Neuron (in vitro differentiated cells): ENCODE data around the gene PDGFA.

Experiments used
- H2AFZ ChIP-seq: one replicate; pipeline ENCODE4 v1.6.1; 2013; ENCODE audit warnings: low read depth, mild to moderate bottlenecking, inconsistent platforms, low read length, moderate library complexity
- H3K27me3 ChIP-seq: one replicate; pipeline ENCODE4 v1.6.1; 2013; ENCODE audit warnings: low read length; ENCODE audit not compliant: insufficient read depth
- H3K36me3 ChIP-seq: one replicate; pipeline ENCODE4 v1.6.1; 2013; ENCODE audit warnings: low read length; ENCODE audit not compliant: insufficient read depth
- H3K4me1 ChIP-seq: one replicate; pipeline ENCODE4 v1.6.1; 2013; ENCODE audit warnings: low read length; ENCODE audit not compliant: insufficient read depth
- H3K4me3 ChIP-seq: 2 replicates; pipeline ENCODE4 v1.5.1; 2013; ENCODE audit warnings: mild to moderate bottlenecking, low read length, moderate library complexity
- H3K9me3 ChIP-seq: one replicate; pipeline ENCODE4 v1.6.1; 2013; ENCODE audit warnings: low read length

Gene PDGFA

DNA sequence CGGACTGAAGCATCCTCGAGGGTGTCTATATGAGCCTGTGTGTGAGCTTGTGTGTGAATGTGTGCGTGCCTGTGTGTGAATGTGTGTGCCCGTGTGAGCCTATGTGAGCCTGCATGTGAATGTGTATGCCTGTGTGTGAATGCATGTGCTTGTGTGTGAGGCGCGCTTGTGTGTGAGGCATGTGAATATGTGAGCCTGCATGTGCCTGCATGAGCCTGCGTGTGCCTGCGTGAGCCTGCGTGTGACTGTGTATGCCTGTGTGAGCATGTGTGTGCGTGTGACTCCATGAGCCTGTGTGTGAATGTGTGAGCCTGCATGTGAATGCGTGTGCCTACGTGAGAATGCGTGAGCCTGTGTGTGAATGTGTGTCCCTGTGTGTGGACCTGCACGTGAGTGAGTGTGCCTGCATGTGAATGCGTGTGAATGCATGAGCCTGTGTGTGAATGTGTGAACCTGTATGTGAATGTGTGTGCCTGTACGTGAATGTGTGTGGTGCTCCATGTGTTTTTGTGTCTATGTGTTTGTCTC lies 33.4 kb downstream of the PDGFA start:
- no peak overlapping the region for H2AFZ ChIP-seq
- peaks cover 12% of the 10 kb centered on the region for H3K4me1 ChIP-seq
- H3K9me3 ChIP-seq, result no peaks in the 10 kb centered on the region
- no peaks in the 10 kb centered on the region for H3K36me3 ChIP-seq
- H3K4me3 ChIP-seq, result no peak overlapping the region
- H3K27me3 ChIP-seq, result peaks cover under 1% of the 10 kb centered on the region

DNA sequence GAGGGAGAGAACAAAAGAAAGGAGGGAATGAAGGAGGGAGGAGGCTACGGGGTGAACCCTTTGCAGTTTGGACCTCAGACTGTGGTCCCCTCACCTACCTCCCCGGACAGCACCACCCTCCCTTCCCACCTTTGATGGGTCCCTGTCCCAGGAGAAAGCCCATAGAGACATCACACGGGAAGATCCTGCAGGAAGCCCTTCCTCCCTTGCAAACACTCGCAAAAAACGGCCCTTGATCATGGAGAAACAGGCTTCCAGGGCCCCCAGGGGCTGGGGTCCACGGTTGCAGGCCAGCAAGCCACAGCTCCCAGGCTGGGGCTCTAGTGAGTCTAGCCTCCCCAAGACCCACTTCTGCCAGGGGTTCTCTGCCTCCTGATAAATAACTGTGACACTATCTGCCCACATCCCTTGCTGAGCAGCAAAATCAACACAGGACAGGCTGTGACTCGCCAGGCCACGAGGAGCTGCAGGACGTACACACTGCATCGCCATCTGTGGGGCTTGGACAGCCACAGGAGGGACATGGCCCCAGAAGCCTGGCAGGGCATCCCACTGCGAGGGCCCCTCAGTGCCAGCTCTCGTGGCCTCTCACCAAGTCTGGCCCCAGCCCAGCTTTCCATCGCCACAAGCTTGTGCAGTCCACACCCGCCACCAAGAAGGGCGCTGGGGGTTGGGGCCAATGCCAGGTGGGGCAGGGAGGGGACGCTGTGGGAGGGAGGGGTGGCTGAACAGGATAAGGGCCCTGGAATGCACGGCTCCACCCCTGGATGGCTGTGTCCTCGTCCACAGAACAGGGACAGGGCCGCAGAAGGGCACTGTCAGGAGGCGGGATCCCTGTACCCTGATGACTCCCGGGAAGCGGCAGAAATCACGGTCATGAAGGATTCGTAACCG lies 34.2 kb downstream of the PDGFA start:
- no peaks in the 10 kb centered on the region for H3K9me3 ChIP-seq
- peaks cover 12% of the 10 kb centered on the region for H3K4me1 ChIP-seq
- no peak overlapping the region for H2AFZ ChIP-seq
- no peaks in the 10 kb centered on the region for H3K36me3 ChIP-seq
- H3K4me3 ChIP-seq, result no peak overlapping the region
- peaks cover 9% of the 10 kb centered on the region for H3K27me3 ChIP-seq

DNA sequence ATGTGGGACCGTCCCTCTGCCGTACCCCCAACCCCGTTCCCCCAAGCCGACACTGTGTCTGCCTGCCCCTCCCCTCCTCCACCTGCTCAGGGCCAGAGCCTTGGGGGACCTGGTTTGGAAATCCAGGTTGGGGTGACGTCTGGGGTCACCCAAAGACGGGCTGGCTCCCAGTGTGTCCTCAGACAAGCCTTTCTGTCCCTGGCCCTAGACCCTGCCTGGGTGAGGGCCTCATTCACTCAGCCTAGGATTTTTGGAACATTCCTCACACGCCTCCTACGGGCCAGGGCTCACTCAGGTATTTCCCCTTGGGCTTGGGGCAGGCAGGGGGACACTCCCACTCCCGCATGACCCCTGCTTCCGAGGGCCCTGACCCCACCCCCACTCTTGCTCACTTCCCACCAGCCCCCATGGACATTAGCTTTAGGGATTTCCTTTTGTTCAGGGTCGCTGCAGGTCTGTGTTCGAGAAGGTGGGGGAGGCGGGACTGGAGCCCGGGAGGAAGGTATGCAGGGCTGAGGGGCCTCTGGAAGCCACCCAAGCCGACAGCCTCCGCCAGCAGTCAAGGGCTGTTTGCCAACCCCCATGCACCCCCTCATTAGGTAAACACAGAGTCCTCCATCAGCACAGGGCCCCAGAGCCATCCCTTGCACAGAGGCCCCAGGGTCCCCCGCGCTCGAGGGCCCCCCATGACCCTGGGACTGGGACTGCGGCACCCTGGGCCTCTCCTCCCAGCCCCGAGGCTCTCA lies 35.1 kb downstream of the PDGFA start:
- Histone ChIP-seq H3K36me3 (no peaks in the 10 kb centered on the region), H3K27me3 (peaks cover 18% of the 10 kb centered on the region), H3K9me3 (no peaks in the 10 kb centered on the region), H3K4me1 (peaks cover 12% of the 10 kb centered on the region), H3K4me3 (no peak overlapping the region), H2AFZ (no peak overlapping the region)

DNA sequence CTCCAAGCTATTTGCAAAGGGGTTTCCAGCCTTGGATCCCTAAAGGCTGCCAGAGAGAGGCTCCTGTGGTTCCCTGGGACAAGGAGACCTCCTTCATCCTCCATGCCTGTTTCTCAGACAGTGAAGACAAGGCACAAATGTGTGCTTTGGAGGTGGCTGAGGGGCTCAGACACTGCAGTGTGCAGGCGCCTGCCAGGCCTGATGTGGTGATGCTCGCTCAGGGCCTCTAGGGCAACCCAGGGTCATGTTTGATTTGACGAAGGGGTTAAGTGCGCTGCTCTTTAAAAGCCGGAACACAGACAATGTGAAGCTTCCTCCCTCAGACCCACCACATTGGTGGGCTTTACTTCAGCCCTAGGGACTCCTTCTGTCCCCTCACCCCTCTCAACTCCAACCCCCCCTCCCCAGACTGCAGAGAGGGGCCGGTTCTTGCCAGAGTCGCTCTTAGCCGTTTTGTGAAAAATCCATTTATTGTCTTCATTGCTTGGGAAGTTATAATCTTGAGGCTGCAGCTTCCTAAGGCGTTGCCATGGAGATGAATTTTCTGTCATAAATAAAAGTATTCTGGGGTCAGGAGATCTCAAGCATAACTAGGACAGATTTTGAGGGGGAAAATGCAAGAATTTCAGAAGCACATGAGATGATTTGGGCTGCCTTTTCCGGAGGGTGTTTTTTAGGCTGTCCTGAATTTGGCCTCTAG lies 35.8 kb downstream of the PDGFA start:
- Histone ChIP-seq H3K36me3 (no peaks in the 10 kb centered on the region), H3K4me1 (peaks cover 12% of the 10 kb centered on the region), H2AFZ (no peak overlapping the region), H3K4me3 (no peak overlapping the region), H3K9me3 (no peaks in the 10 kb centered on the region), H3K27me3 (peaks cover 23% of the 10 kb centered on the region)

DNA sequence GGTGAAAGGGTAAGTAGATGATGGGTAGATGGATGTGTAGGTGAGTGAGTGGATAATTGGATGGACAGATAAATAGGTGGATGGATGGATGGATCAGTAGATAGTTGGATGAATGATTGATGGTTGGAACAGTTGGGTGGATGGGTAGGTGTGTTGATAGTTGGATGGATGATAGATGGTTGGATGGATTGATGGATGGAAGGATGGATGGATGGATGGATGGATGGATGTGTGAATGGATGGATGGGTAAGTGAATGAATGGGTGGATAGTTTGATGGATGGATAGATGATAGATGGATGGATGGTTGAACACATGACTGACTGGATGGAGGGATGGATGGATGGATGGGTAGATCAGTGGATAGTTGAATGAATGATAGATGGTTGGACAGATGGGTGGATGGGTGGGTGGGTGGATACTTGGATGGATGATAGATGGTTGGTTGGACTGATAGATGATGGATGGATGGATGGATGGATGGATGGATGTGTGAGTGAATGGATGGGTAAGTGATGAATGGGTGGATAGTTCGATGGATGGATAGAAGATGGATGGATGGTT lies 37.0 kb downstream of the PDGFA start:
- Histone ChIP-seq H2AFZ (no peak overlapping the region), H3K27me3 (peaks cover 29% of the 10 kb centered on the region), H3K4me1 (peaks cover 12% of the 10 kb centered on the region)

DNA sequence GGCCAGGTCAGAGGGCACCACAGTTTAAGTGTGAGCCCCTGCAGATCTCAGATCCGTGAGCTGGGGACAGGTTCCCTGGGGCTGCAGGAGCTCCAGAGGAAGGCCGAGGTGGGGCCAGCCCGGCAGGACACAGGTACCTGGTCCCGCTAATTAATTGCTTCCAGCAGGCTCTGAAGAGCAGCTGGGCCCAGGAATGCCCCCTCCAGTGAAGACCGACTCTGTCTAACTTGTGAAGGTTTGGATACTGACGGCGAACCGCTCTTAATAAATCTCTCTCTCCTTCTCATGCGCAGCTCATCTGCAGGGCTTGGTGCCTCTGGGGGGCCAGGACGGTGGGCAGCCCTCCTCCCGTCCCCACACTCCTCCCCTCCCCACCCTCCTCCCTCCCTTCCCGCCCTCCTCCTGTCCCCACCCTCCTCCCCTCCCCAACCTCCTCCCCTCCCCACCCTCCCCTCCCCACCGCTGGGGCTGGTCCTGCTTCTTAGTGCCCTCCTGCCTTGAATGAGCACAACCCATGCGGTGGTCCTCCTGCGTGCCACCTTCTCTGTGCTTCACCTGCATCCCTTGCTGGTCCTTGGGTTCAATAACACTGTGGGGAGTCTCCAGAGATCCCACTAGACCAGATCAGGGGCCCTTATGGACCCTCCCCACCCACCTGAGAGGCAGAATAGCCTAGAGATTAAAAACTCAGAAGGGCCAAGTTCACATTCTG lies 38.3 kb downstream of the PDGFA start:
- peaks cover 12% of the 10 kb centered on the region for H3K4me1 ChIP-seq
- H3K9me3 ChIP-seq, result no peaks in the 10 kb centered on the region
- H3K36me3 ChIP-seq, result no peaks in the 10 kb centered on the region
- no peak overlapping the region for H3K4me3 ChIP-seq
- no peak overlapping the region for H2AFZ ChIP-seq
- peaks cover 32% of the 10 kb centered on the region for H3K27me3 ChIP-seq

More for the DNA sequence above, 37.0 kb downstream of the PDGFA start:
- H3K36me3 ChIP-seq, result no peaks in the 10 kb centered on the region
- no peaks in the 10 kb centered on the region for H3K9me3 ChIP-seq
- no peak overlapping the region for H3K4me3 ChIP-seq

DNA sequence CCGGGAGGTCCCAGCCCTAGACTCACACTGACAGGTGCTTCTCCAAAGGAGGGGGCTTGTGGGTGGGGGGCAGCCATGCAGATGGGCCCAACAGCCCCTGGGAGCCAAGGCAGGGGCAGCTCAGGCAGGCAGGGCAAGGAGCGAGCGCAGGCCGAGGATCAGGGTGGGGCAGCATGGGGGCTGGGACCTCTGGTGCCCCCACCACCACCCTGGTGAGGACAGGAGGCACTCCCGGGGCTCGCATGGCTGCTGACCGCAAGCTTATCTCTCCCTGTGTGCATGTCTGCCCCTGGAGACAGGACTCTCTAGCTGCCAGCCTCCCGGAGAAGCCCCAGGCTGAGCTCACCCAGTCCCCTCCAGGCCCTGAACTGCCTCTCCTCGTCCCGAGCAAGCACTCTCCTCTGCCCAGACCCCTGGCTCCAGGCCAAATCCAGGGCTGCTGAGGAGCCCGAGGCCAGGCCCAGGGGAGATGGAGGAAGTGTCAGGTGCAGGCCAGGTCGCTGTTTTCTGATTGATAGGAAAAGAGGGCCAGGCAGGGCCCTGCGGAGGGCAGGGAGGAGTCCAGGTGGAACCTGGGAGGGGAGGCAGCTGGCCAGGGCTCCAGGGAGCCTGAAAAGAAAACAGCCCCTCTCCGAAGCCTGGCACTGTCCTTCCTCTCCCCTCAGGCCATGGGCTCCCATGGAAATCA lies 39.0 kb downstream of the PDGFA start:
- peaks cover 33% of the 10 kb centered on the region for H3K27me3 ChIP-seq
- peaks cover 12% of the 10 kb centered on the region for H3K4me1 ChIP-seq
- H3K9me3 ChIP-seq, result no peaks in the 10 kb centered on the region
- no peaks in the 10 kb centered on the region for H3K36me3 ChIP-seq
- no peak overlapping the region for H3K4me3 ChIP-seq
- no peak overlapping the region for H2AFZ ChIP-seq

DNA sequence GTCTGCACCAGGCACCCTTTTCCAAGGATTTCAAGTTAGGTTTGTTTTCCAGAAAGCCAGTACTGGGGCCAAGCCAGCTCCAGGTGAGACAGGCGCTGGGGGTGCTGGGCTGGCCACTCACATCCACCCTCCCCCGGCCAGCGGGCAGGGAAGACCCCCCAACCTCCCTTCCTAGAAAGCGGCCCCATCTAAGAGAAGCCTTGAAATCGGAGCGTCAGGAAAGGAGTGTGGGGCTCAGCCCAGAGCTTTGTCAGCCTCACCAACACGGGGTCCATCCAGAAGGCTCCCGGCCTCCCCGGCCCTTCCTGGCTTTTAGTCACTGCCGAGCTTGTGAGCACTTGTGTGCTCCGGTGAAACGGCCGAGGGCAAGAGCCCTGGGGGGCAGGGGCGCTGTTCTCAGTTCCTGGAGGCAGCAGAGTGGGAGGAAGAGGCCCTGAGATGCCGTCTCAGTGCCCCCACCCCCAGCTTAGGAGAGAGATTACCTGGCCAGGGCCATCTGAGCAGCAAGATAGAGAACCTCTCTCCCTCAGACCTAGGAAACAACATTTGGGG lies 39.6 kb downstream of the PDGFA start:
- Histone ChIP-seq H3K4me1 (peaks cover 12% of the 10 kb centered on the region), H3K27me3 (peaks cover 33% of the 10 kb centered on the region), H3K9me3 (no peaks in the 10 kb centered on the region), H3K36me3 (no peaks in the 10 kb centered on the region), H3K4me3 (no peak overlapping the region), H2AFZ (no peak overlapping the region)

DNA sequence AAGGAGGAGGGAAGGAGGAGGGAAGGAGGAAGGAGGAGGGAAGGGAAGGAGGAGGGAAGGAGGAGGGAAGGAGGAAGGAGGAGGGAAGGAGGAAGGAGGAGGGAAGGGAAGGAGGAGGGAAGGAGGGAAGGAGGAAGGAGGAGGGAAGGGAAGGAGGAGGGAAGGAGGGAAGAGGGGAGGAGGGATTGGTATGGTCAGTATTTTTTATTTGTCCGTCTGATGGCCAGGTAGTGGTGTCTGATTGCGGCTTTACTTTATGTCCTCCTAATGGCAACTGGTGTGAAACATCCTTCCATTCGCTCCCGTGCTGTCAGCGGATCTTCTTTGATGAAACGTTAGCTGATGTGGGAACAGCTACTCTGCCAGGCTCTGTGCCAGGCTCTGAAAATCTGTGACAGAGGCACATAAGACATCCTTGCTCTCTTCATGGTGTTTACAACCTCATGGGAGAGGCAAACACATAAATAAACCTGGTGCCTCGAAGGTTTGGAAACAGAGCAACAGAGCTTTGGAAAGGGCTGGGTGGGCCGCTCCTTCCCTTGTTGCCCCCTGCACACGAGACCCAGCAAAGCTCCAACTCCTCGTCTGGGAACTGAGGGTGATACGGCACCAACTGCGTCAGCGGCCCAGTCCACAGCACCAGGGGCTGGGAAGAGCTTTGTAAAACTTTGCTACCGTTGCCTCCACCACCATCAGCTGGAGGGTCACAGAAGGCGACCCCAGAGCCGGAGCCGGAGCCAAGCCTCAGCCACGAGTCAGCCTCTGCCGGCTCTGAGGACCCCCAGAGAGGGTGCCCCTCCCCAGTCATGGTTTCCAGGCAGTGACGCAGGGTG lies 40.3 kb downstream of the PDGFA start:
- Histone ChIP-seq H3K36me3 (no peaks in the 10 kb centered on the region), H3K9me3 (peaks cover 3% of the 10 kb centered on the region), H3K4me1 (peaks cover 10% of the 10 kb centered on the region)

DNA sequence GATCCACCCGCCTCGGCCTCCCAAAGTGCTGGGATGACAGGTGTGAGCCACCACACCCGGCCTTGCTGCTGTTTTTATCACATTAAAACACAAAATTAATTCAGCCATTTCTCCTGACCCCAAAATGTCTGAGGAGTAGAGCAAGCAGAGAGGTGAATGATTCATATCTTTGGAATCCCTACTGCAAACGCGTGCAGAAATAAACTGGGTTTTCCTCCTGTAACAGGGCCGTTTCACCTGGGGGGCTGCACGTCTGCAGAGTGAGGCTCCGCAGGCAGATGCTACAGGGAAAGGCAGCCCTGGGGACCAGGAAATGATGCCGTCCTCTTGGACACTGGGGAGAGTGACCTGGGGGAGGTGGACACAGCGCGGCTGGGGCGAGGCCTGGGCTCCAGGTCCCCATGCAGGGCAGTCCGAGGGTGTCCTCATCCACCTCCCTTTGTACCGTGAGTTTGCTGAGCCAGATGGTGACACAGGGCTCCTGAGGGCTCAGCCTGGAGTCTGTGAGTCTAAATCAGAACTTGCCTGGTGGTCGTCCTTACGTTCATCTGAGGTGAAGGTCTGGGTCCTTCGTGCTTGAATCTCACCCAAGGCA lies 41.9 kb downstream of the PDGFA start:
- Histone ChIP-seq H3K36me3 (no peaks in the 10 kb centered on the region), H3K4me1 (no peaks in the 10 kb centered on the region), H2AFZ (no peak overlapping the region)

More for the DNA sequence above, 40.3 kb downstream of the PDGFA start:
- no peak overlapping the region for H3K4me3 ChIP-seq
- H2AFZ ChIP-seq, result no peak overlapping the region
- peaks cover 33% of the 10 kb centered on the region for H3K27me3 ChIP-seq

More for the DNA sequence above, 41.9 kb downstream of the PDGFA start:
- Histone ChIP-seq H3K27me3 (peaks cover 33% of the 10 kb centered on the region), H3K9me3 (peaks cover 4% of the 10 kb centered on the region), H3K4me3 (no peak overlapping the region)
